KOPT-K1 (cell line): Measurements from ENCODE around the gene USP15.

Experiments used
- H3K27ac ChIP-seq: fragments of 200-600 bp; sonication (generic); 2 replicates; pipeline ENCODE4 v1.5.1; 2016; ENCODE audit warnings: antibody characterized with exemption, mild to moderate bottlenecking, low read depth, low read length; ENCODE audit not compliant: poor library complexity, severe bottlenecking
- H3K36me3 ChIP-seq: fragments of 200-600 bp; sonication (generic); 2 replicates; pipeline ENCODE4 v1.5.1; 2017; ENCODE audit warnings: antibody characterized with exemption, mild to moderate bottlenecking, low read length, moderate library complexity; ENCODE audit not compliant: insufficient read depth
- H3K9me3 ChIP-seq: fragments of 200-600 bp; sonication (generic); 2 replicates; pipeline ENCODE4 v1.5.1; 2017; ENCODE audit warnings: antibody characterized with exemption, low read length, mild to moderate bottlenecking; ENCODE audit not compliant: insufficient read depth, poor library complexity, severe bottlenecking

USP15 gene

GRCh38 chr12:62288328-62288727 is 28.1 kb downstream of the USP15 start:
- Histone ChIP-seq H3K36me3 (peaks cover 67% of the 10 kb centered on the region), H3K27ac (no peak overlapping the region), H3K9me3 (peaks cover 79% of the 10 kb centered on the region)

GRCh38 chr12:62290846-62291245 is 30.6 kb downstream of the USP15 start:
- Histone ChIP-seq H3K36me3 (peaks cover 74% of the 10 kb centered on the region), H3K27ac (no peak overlapping the region), H3K9me3 (peaks cover 74% of the 10 kb centered on the region)

GRCh38 chr12:62291864-62292760 is 31.9 kb downstream of the USP15 start:
- peaks cover 75% of the 10 kb centered on the region for H3K36me3 ChIP-seq

GRCh38 chr12:62292761-62293344 is 32.6 kb downstream of the USP15 start:
- Histone ChIP-seq H3K36me3 (peaks cover 77% of the 10 kb centered on the region), H3K27ac (no peak overlapping the region)

More at GRCh38 chr12:62291864-62292760, 31.9 kb downstream of the USP15 start:
- Histone ChIP-seq H3K9me3 (peaks cover 64% of the 10 kb centered on the region), H3K27ac (no peak overlapping the region)

GRCh38 chr12:62294378-62294777 is 34.2 kb downstream of the USP15 start:
- Histone ChIP-seq H3K27ac (no peak overlapping the region), H3K9me3 (peaks cover 64% of the 10 kb centered on the region), H3K36me3 (peaks cover 88% of the 10 kb centered on the region)

More at GRCh38 chr12:62292761-62293344, 32.6 kb downstream of the USP15 start:
- H3K9me3 ChIP-seq: peaks cover 67% of the 10 kb centered on the region

- H3K9me3 ChIP-seq: peaks cover 57% of the 10 kb centered on the region
- no peak overlapping the region for H3K27ac ChIP-seq
- H3K36me3 ChIP-seq: peaks cover 92% of the 10 kb centered on the region
These were observed 35.8 kb downstream of the USP15 start for GRCh38 chr12:62296001-62296400.

GRCh38 chr12:62297321-62297720 is 37.1 kb downstream of the USP15 start:
- Histone ChIP-seq H3K36me3 (peaks cover 93% of the 10 kb centered on the region), H3K9me3 (peaks cover 57% of the 10 kb centered on the region), H3K27ac (no peak overlapping the region)

- Histone ChIP-seq H3K36me3 (peaks cover 98% of the 10 kb centered on the region), H3K27ac (no peak overlapping the region), H3K9me3 (peaks cover 66% of the 10 kb centered on the region)
These were observed 39.4 kb downstream of the USP15 start for GRCh38 chr12:62299617-62300016.

GRCh38 chr12:62301080-62301798 is 41.0 kb downstream of the USP15 start:
- H3K9me3 ChIP-seq: peaks cover 76% of the 10 kb centered on the region
- no peak overlapping the region for H3K27ac ChIP-seq
- H3K36me3 ChIP-seq: peaks cover 98% of the 10 kb centered on the region

GRCh38 chr12:62301799-62302133 is 41.6 kb downstream of the USP15 start:
- Histone ChIP-seq H3K9me3 (peaks cover 79% of the 10 kb centered on the region), H3K36me3 (peaks cover 98% of the 10 kb centered on the region), H3K27ac (no peak overlapping the region)

GRCh38 chr12:62304560-62304959 is 44.4 kb downstream of the USP15 start:
- H3K36me3 ChIP-seq: peaks cover 98% of the 10 kb centered on the region
- H3K27ac ChIP-seq: no peak overlapping the region
- H3K9me3 ChIP-seq: peaks cover 73% of the 10 kb centered on the region

- H3K36me3 ChIP-seq: peaks cover 100% of the 10 kb centered on the region
- peaks cover 68% of the 10 kb centered on the region for H3K9me3 ChIP-seq
These were observed 45.6 kb downstream of the USP15 start for GRCh38 chr12:62305778-62306177.

GRCh38 chr12:62306569-62307530 is 46.6 kb downstream of the USP15 start:
- Histone ChIP-seq H3K36me3 (peaks cover 100% of the 10 kb centered on the region), H3K9me3 (peaks cover 57% of the 10 kb centered on the region), H3K27ac (no peak overlapping the region)

More at GRCh38 chr12:62305778-62306177, 45.6 kb downstream of the USP15 start:
- H3K27ac ChIP-seq: no peak overlapping the region

GRCh38 chr12:62308201-62308600 is 48.0 kb downstream of the USP15 start:
- Histone ChIP-seq H3K9me3 (peaks cover 44% of the 10 kb centered on the region), H3K36me3 (peaks cover 94% of the 10 kb centered on the region), H3K27ac (no peak overlapping the region)
